BE2C (cell line): ENCODE results near the gene ZNF578.
"Not testable (repeated sequence)": the region's sequence is repeated elsewhere in the genome, so short reads cannot be mapped to it uniquely, and the experiment has no call there.

ENCODE experiments used
- DNase-seq: peaks from one replicate; pipeline ENCODE4 v3.0.0-alpha.2; 2020
- H3K27me3 ChIP-seq: fragments of 250-450 bp; sonication (Bioruptor Pico); 2 replicates; pipeline ENCODE4 v1.5.1; 2020; ENCODE audit warnings: mild to moderate bottlenecking
- H3K36me3 ChIP-seq: fragments of 250-450 bp; sonication (Bioruptor Pico); 2 replicates; pipeline ENCODE4 v1.5.1; 2020; ENCODE audit warnings: mild to moderate bottlenecking
- H3K4me1 ChIP-seq: fragments of 250-450 bp; sonication (Bioruptor Pico); 2 replicates; pipeline ENCODE4 v1.5.1; 2020
- H3K4me3 ChIP-seq: 2 replicates; pipeline ENCODE4 v1.5.1; 2011; ENCODE audit warnings: low read depth, low read length
- H3K9me3 ChIP-seq: fragments of 250-450 bp; sonication (Bioruptor Pico); 2 replicates; pipeline ENCODE4 v1.5.1; 2020
- TF ChIP-seq, protein P1 (sequence below): IDR thresholded peaks from 2 replicates; pipeline ENCODE4 v1.5.1; 2012; ENCODE audit warnings: mild to moderate bottlenecking, low read depth, low read length

ZNF578 gene

DNA sequence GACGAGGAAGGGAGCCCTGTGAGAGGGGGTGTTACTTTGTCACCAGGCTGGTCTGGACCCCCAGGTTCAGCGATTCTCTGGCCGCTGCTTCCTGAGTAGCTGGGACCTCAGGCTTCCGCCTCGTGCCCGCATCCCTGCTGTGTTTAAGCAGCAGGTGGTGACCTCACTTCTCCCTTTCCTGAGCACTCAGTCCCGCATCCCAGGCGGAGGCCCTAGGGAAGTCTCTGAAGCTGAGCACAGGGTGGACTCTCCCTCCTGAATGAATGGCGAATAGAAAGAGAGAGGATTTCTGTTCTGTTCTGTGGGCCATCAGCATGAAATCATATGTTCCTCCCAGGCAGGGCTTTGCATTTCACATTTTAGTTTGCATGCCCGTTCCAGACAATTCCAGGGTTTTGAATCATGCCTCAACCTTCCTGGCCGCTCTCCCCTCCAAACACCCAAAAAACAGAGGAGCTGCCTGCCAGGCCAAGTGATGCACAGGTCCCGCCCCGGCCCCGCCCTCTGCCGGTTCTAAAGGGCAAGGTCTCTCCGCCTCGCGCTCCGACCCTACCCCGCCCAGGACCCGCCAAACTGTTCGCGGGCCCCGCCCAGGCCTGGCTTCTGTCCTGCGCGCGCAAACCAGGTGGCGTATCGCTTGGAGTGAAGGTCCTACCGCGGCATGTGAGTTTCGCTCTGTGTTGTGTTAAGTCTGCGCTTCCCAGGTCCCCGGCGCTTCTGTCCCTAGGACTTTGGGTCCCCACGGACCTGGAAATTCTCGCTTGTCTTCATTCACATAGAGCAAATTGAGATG lies 39.0 kb downstream of the ZNF578 start:
- TF ChIP-seq, protein P1, sequence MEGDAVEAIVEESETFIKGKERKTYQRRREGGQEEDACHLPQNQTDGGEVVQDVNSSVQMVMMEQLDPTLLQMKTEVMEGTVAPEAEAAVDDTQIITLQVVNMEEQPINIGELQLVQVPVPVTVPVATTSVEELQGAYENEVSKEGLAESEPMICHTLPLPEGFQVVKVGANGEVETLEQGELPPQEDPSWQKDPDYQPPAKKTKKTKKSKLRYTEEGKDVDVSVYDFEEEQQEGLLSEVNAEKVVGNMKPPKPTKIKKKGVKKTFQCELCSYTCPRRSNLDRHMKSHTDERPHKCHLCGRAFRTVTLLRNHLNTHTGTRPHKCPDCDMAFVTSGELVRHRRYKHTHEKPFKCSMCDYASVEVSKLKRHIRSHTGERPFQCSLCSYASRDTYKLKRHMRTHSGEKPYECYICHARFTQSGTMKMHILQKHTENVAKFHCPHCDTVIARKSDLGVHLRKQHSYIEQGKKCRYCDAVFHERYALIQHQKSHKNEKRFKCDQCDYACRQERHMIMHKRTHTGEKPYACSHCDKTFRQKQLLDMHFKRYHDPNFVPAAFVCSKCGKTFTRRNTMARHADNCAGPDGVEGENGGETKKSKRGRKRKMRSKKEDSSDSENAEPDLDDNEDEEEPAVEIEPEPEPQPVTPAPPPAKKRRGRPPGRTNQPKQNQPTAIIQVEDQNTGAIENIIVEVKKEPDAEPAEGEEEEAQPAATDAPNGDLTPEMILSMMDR, result no peak
- Histone ChIP-seq H3K4me1 (no peaks in the 10 kb centered on the region), H3K4me3 (no peak overlapping the region), H3K36me3 (no peaks in the 10 kb centered on the region), H3K9me3 (no peaks in the 10 kb centered on the region), H3K27me3 (no peaks in the 10 kb centered on the region)
- no peak for DNase-seq

DNA sequence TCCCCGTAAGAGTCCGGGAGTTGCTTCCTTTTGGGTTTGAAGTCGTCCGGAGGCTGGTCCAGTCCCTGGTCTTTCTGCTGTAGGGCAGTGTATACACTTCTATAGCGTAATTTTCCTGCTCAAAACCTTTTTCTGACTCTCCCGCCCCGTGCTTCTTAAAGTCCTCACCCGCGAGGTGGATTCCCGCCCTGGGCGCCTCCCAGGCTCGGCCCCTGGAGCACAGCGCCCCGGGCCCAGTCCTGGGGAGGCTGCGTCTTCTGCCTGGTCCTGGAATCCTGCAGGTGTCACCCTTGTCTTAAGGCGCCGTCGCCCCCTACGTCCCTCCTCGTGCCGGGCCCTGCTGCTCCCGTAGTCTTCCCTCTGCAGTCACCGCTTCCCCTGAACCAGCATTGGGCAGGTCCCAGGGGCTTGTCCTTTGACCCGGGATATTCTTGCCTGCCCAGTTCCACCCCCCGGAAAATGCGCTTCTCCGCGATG lies 39.7 kb downstream of the ZNF578 start:
- no peaks in the 10 kb centered on the region for H3K9me3 ChIP-seq
- H3K27me3 ChIP-seq, result no peaks in the 10 kb centered on the region
- H3K4me1 ChIP-seq, result no peaks in the 10 kb centered on the region
- DNase-seq, result no peak
- no peak overlapping the region for H3K4me3 ChIP-seq
- no peaks in the 10 kb centered on the region for H3K36me3 ChIP-seq
- TF ChIP-seq, protein P1, result no peak

DNA sequence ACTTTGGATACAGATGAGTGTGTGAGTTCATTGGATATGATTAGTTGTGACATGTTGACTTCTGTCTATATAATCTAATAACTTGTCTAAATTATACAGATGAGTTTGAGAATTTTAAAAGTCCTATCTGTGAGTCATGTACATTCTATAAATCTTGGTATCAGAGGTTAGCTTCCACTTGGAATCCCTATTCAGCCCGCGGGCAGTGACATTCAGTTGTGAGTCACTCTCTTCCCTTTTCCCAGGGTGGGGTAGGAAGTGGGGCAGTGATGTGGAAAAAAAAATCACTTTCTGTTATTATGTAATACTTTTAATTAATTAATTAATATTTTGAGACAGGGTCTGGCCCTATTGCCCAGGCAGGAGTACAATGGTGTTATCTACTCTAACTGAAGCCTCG lies 41.2 kb downstream of the ZNF578 start:
- no peak for DNase-seq
- no peaks in the 10 kb centered on the region for H3K27me3 ChIP-seq

DNA sequence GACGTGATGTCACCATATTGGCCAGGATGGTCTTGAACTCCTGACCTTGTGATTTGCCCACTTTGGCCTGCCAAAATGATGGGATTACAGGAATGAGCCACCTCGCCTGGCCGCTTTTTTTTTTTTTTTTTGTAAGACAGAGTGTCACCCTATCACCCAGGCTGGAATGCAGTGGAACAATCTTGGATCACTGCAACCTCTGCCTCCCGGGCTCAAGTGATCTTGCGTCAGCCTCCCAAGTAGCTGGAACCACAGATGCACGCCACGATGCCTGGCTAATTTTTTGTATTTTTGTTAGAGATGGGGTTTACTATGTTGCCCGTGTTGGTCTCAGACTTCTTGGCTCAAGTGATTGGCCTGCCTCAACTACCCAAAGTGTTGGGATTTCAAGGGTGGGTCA lies 45.2 kb downstream of the ZNF578 start:
- TF ChIP-seq, protein P1, result no peak
- no peaks in the 10 kb centered on the region for H3K27me3 ChIP-seq
- no peak for DNase-seq
- no peak overlapping the region for H3K4me3 ChIP-seq
- H3K36me3 ChIP-seq, result no peaks in the 10 kb centered on the region
- H3K4me1 ChIP-seq, result no peaks in the 10 kb centered on the region
- no peaks in the 10 kb centered on the region for H3K9me3 ChIP-seq

More for the DNA sequence above, 41.2 kb downstream of the ZNF578 start:
- no peak overlapping the region for H3K4me3 ChIP-seq
- H3K9me3 ChIP-seq, result no peaks in the 10 kb centered on the region
- H3K36me3 ChIP-seq, result no peaks in the 10 kb centered on the region
- TF ChIP-seq, protein P1, result no peak
- H3K4me1 ChIP-seq, result no peaks in the 10 kb centered on the region

DNA sequence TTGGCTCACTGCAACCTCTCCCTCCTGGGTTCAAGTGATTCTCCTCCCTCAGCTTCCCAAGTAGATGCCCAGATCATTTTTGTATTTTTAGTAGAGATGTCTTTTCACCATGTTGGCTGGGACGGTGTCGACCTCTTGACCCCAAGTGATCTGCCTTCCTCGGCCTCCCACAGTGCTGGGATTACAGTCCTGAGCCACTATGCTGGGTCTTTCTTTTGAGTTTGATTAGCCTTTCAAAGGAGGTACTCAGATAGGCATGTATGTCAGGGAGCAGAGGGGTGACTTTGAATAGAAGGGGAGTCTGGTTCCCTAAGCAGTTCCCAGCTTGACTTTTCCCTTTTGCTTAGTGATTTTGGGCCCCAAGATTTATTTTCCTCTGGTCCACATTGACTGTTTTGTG lies 47.1 kb downstream of the ZNF578 start:
- DNase-seq, H3K27me3 ChIP-seq: not testable (repeated sequence)

DNA sequence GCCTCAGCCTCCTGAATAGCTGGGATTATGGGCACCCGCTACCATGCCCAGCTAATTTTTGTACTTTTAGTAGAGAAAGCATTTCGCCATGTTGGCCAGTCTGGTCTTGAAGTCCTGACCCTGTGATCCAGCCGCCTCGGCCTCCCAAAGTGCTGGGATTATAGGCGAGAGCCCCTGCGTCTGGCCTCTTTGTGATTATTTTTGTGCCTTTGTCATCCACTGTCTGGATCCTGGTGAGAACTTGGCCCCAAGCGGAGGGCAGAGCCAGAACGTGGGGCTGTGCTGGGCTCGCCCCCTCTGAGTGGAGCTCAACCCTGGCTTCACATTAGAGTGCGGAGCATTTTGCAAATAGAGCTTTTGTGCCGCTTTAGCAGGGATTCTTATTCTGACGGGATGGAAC lies 47.6 kb downstream of the ZNF578 start:
- not testable (repeated sequence) for H3K4me1 ChIP-seq, DNase-seq, H3K4me3 ChIP-seq, H3K9me3 ChIP-seq, H3K36me3 ChIP-seq, H3K27me3 ChIP-seq

More for the DNA sequence above, 47.1 kb downstream of the ZNF578 start:
- H3K4me1 ChIP-seq, H3K4me3 ChIP-seq, H3K9me3 ChIP-seq, H3K36me3 ChIP-seq: not testable (repeated sequence)

DNA sequence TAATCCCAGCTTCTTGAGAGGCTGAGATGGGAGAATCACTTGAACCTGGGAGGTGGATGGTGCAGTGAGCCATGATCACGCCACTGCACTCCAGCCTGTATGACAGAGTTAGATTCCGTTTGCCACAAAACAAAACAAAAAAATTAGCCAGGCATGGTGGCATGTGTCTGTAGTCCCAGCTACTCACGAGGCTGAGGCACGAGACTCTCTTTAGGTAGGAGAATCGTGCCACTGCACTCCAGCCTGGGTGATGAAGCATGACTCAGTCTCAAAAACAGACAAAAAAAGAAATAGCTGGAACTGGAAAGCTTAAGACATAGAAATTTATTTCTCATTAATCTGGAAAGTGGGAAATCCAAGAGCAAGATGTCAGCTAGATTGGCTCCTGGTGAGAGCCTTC lies 53.9 kb downstream of the ZNF578 start:
- H3K9me3 ChIP-seq, result no peaks in the 10 kb centered on the region
- TF ChIP-seq, protein P1, result no peak
- H3K27me3 ChIP-seq, result no peaks in the 10 kb centered on the region
- no peaks in the 10 kb centered on the region for H3K4me1 ChIP-seq
- H3K36me3 ChIP-seq, result no peaks in the 10 kb centered on the region
- no peak for DNase-seq
- no peak overlapping the region for H3K4me3 ChIP-seq
